ENCODE data around the gene LRCH1.
"Not testable (repeated sequence)": the region's sequence is repeated elsewhere in the genome, so short reads cannot be mapped to it uniquely, and the experiment has no call there.

The LRCH1 gene, protein sequence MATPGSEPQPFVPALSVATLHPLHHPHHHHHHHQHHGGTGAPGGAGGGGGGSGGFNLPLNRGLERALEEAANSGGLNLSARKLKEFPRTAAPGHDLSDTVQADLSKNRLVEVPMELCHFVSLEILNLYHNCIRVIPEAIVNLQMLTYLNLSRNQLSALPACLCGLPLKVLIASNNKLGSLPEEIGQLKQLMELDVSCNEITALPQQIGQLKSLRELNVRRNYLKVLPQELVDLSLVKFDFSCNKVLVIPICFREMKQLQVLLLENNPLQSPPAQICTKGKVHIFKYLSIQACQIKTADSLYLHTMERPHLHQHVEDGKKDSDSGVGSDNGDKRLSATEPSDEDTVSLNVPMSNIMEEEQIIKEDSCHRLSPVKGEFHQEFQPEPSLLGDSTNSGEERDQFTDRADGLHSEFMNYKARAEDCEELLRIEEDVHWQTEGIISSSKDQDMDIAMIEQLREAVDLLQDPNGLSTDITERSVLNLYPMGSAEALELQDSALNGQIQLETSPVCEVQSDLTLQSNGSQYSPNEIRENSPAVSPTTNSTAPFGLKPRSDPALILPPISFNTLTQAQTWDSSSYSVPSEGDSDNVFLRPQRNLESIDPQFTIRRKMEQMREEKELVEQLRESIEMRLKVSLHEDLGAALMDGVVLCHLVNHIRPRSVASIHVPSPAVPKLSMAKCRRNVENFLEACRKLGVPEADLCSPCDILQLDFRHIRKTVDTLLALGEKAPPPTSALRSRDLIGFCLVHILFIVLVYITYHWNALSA

GRCh38 chr13:46552889-46553520 lies at the start of gene LRCH1:
Gene LRCH1 (plus strand): TSS chr13:46553170. CDS start chr13:46553397, 227 bp downstream.
- H3K27me3 Mint-ChIP-seq (ENCODE audit: low read depth), result peaks cover 14% of the 10 kb centered on the region
- DNase-seq (ENCODE audit: low spot score), result peak; percentile 79
- H3K4me1 Mint-ChIP-seq (ENCODE audit: low read depth), result peaks cover 40% of the 10 kb centered on the region
- no peaks in the 10 kb centered on the region for H3K9me3 Mint-ChIP-seq
- peak within 1 kb of the TSS; percentile 97 for H3K4me3 Mint-ChIP-seq
- H3K36me3 Mint-ChIP-seq (ENCODE audit: low read depth), result no peaks in the 10 kb centered on the region
- H3K27ac Mint-ChIP-seq, result peak within 1 kb of the TSS; percentile 79

DNA sequence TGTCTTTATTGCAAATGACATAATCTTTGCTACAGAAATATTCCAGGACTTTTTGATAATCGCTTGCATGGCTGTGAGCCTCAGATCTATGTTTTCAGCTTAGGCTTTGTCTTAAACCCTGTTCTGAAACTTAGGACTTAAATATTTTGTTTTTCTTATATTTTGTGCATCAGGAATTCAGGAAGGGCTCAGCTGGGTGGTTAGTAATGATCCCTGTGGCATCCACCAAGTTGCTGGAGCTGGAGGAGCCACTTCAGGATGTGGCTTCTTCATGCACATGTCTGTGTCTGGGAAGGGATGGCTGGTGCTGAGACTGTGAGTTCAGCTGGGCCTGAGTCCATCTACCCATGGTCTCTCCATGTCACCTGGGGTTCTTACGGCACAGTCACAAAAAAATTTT lies 48.9 kb upstream of the LRCH1 start:
- H3K4me1 Mint-ChIP-seq (ENCODE audit: low read depth), result no peaks in the 10 kb centered on the region
- no peaks in the 10 kb centered on the region for H3K36me3 Mint-ChIP-seq (ENCODE audit: low read depth)
- no peak overlapping the region for H3K27ac Mint-ChIP-seq
- peaks cover 21% of the 10 kb centered on the region for H3K27me3 Mint-ChIP-seq (ENCODE audit: low read depth)
- H3K4me3 Mint-ChIP-seq, result no peak overlapping the region
- no peak for DNase-seq (ENCODE audit: low spot score)
- H3K9me3 Mint-ChIP-seq, result no peaks in the 10 kb centered on the region

- Mint-ChIP-seq H3K9me3 (no peaks in the 10 kb centered on the region), H3K27ac (no peak overlapping the region), H3K4me1 (ENCODE audit: low read depth) (no peaks in the 10 kb centered on the region), H3K36me3 (ENCODE audit: low read depth) (no peaks in the 10 kb centered on the region), H3K27me3 (ENCODE audit: low read depth) (peaks cover 37% of the 10 kb centered on the region), H3K4me3 (no peak overlapping the region)
- DNase-seq (ENCODE audit: low spot score), result no peak
Measured at GRCh38 chr13:46507981-46508380, 45.0 kb upstream of the LRCH1 start.

DNA sequence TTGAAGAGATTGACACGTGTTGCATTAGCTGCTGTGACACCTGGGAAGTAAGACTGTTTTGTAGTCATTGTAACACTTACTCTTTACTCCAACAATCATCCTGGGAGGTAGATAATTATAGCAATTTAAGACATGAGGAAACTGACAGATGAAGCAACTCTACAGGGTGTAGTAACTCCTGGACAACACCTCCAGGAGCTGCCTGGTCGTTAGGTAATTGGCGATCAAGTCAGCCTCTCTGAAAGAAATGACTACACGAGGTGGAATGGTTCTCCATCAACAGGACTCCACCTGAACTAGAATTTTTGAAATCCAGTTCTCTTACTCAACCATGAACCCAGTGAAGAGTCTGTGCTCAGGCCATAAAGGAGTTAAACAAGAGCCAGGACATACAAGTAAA lies 43.0 kb upstream of the LRCH1 start:
- Mint-ChIP-seq H3K27me3 (ENCODE audit: low read depth) (peaks cover 45% of the 10 kb centered on the region), H3K9me3 (no peaks in the 10 kb centered on the region), H3K4me3 (no peak overlapping the region), H3K4me1 (ENCODE audit: low read depth) (no peaks in the 10 kb centered on the region), H3K27ac (no peak overlapping the region), H3K36me3 (ENCODE audit: low read depth) (no peaks in the 10 kb centered on the region)
- DNase-seq (ENCODE audit: low spot score), result no peak

DNA sequence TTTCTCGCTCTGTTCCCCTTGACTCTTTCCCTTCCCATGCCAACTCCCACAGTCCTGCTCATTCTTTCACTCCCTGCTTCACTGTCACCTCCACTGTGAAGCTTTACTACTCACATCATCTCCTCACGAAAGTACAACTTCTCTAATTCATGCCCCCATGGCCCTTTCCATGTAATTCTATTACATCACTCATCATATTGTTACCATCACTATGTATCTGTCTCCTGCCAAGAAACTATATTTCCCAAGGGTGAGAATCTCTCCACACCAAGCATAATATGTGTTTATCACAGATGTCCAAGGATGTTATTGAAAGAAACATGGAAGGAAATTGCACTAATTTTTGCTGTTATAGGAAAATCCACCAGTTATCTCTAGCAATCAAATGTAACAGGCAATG lies 37.2 kb upstream of the LRCH1 start:
- Mint-ChIP-seq H3K27me3 (ENCODE audit: low read depth) (peaks cover 38% of the 10 kb centered on the region), H3K4me3 (no peak overlapping the region), H3K27ac (no peak overlapping the region), H3K4me1 (ENCODE audit: low read depth) (peaks cover 4% of the 10 kb centered on the region), H3K36me3 (ENCODE audit: low read depth) (no peaks in the 10 kb centered on the region), H3K9me3 (no peaks in the 10 kb centered on the region)
- no peak for DNase-seq (ENCODE audit: low spot score)

DNA sequence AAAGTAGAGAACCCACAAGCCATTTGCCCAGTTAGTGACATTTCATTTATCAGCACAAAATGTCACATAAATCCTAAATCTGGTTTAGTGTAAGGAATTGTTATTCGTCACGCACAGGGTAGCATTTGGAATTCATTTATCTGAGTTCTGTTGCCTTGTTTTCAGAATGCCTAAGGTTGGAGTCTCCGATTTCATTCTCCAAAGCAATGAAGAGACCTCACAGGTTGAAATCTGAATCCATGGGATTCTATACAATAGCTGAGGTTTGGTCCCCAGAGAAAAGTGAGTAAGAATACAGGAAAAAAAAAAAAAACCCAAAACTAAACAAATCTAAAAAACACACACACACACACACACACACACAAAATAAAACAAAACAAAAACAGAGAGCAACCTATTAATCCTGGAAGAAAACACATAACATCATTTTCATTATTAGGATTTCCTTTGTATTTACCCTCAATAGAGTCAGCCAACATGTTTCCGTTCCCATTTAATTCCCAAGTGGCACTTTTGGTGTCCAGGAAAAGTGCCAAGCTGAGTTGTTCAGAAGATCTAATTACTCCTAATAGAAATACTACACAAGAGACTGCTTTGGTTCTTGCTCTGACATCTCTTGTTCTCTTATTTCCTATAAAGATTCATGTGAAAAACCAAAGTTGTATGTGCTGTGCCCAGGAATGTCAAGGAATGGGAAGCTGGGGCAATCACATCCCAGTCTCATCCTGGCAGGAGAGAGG lies 36.2 kb upstream of the LRCH1 start:
- DNase-seq (ENCODE audit: low spot score), result no peak
- Mint-ChIP-seq H3K4me1 (ENCODE audit: low read depth) (peaks cover 4% of the 10 kb centered on the region), H3K9me3 (no peaks in the 10 kb centered on the region), H3K4me3 (no peak overlapping the region), H3K27ac (no peak overlapping the region), H3K27me3 (ENCODE audit: low read depth) (peaks cover 34% of the 10 kb centered on the region), H3K36me3 (ENCODE audit: low read depth) (no peaks in the 10 kb centered on the region)

GRCh38 chr13:46517748-46518147 lies 35.2 kb upstream of the LRCH1 start:
- not testable (repeated sequence) for H3K27ac Mint-ChIP-seq; H3K9me3 Mint-ChIP-seq; H3K4me1 Mint-ChIP-seq (ENCODE audit: low read depth); H3K4me3 Mint-ChIP-seq; H3K36me3 Mint-ChIP-seq (ENCODE audit: low read depth)
- DNase-seq (ENCODE audit: low spot score), result peak; percentile 7
- peaks cover 31% of the 10 kb centered on the region for H3K27me3 Mint-ChIP-seq (ENCODE audit: low read depth)

GRCh38 chr13:46519182-46519581 lies 33.8 kb upstream of the LRCH1 start:
- Mint-ChIP-seq H3K27ac (no peak overlapping the region), H3K4me3 (no peak overlapping the region), H3K9me3 (no peaks in the 10 kb centered on the region), H3K36me3 (ENCODE audit: low read depth) (no peaks in the 10 kb centered on the region), H3K27me3 (ENCODE audit: low read depth) (peaks cover 28% of the 10 kb centered on the region), H3K4me1 (ENCODE audit: low read depth) (peaks cover 4% of the 10 kb centered on the region)
- DNase-seq (ENCODE audit: low spot score), result no peak

DNA sequence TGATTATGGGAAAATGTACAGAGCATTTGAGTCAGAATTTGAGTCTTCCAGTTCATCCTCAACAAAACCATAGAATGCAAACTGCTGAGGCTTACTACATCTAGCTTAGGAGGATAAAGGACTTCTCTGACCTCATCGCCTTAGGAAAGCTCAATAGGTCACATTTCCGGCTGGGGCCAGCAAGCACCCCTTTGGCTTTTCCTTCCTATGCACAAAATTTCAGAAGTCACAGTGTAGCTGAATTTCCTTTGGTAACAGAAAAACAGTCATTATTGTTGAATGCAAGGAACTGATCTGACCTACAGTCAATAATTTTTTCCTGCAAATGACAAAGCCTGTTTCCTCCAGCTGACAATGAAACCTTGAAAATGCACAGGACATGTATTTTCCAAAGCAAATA lies 32.8 kb upstream of the LRCH1 start:
- no peak for DNase-seq (ENCODE audit: low spot score)
- H3K4me1 Mint-ChIP-seq (ENCODE audit: low read depth), result peaks cover 4% of the 10 kb centered on the region
- no peaks in the 10 kb centered on the region for H3K9me3 Mint-ChIP-seq
- H3K27ac Mint-ChIP-seq, result no peak overlapping the region
- peaks cover 31% of the 10 kb centered on the region for H3K27me3 Mint-ChIP-seq (ENCODE audit: low read depth)
- no peaks in the 10 kb centered on the region for H3K36me3 Mint-ChIP-seq (ENCODE audit: low read depth)
- no peak overlapping the region for H3K4me3 Mint-ChIP-seq

- H3K36me3 Mint-ChIP-seq (ENCODE audit: low read depth), result no peaks in the 10 kb centered on the region
- no peaks in the 10 kb centered on the region for H3K9me3 Mint-ChIP-seq
- peaks cover 4% of the 10 kb centered on the region for H3K4me1 Mint-ChIP-seq (ENCODE audit: low read depth)
- H3K27me3 Mint-ChIP-seq (ENCODE audit: low read depth), result peaks cover 33% of the 10 kb centered on the region
- no peak overlapping the region for H3K27ac Mint-ChIP-seq
- no peak for DNase-seq (ENCODE audit: low spot score)
- no peak overlapping the region for H3K4me3 Mint-ChIP-seq
Measured at GRCh38 chr13:46521486-46521885, 31.5 kb upstream of the LRCH1 start.

GRCh38 chr13:46521921-46522747 lies 30.8 kb upstream of the LRCH1 start:
- H3K27ac Mint-ChIP-seq, result no peak overlapping the region
- peaks cover 31% of the 10 kb centered on the region for H3K27me3 Mint-ChIP-seq (ENCODE audit: low read depth)
- H3K4me3 Mint-ChIP-seq, result no peak overlapping the region
- no peaks in the 10 kb centered on the region for H3K36me3 Mint-ChIP-seq (ENCODE audit: low read depth)
- no peak for DNase-seq (ENCODE audit: low spot score)
- H3K4me1 Mint-ChIP-seq (ENCODE audit: low read depth), result peaks cover 9% of the 10 kb centered on the region
- no peaks in the 10 kb centered on the region for H3K9me3 Mint-ChIP-seq

DNA sequence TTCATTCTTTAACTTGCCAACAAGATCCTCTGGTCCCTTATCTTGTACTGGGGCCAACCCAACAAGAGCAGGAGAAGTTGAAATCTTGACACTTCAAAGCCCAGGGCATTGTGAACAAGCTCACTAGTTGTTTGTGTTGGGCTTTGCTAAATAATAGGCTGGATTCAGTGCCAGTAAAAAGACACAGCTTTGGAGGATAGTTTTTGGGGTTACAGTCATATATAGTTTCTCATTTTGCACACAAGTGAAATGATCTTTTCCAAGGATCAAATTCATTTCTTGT lies 30.3 kb upstream of the LRCH1 start:
- Mint-ChIP-seq H3K9me3 (no peaks in the 10 kb centered on the region), H3K4me1 (ENCODE audit: low read depth) (peaks cover 5% of the 10 kb centered on the region), H3K27me3 (ENCODE audit: low read depth) (peaks cover 28% of the 10 kb centered on the region), H3K4me3 (no peak overlapping the region), H3K27ac (no peak overlapping the region), H3K36me3 (ENCODE audit: low read depth) (no peaks in the 10 kb centered on the region)
- DNase-seq (ENCODE audit: low spot score), result no peak

GRCh38 chr13:46523972-46524752 lies 28.8 kb upstream of the LRCH1 start:
- no peak for DNase-seq (ENCODE audit: low spot score)
- Mint-ChIP-seq H3K27me3 (ENCODE audit: low read depth) (peaks cover 24% of the 10 kb centered on the region), H3K9me3 (no peaks in the 10 kb centered on the region), H3K4me1 (ENCODE audit: low read depth) (peaks cover 4% of the 10 kb centered on the region), H3K27ac (no peak overlapping the region), H3K4me3 (no peak overlapping the region), H3K36me3 (ENCODE audit: low read depth) (no peaks in the 10 kb centered on the region)
